Prostate gland (tissue), 2 donors: ENCODE data around the gene FHL3. TPM values are rescaled to one million over a fixed set of nuclear protein-coding genes. Genes with fewer than 3 reads are reported as not detected.
A peak's percentile ranks its signal among the peaks of the same experiment; 100 is the strongest.

Experiments used
- DNase-seq: peaks from one replicate; pipeline ENCODE4 v3.0.0-alpha.2; 2019; ENCODE audit warnings: low spot score
- H3K27ac ChIP-seq, 2 donors: fragments of 200-600 bp; sonication (generic); 2 replicates each; pipeline ENCODE4 v1.5.1; 2017 to 2019
- H3K27me3 ChIP-seq: fragments of 200-600 bp; sonication (generic); replicated peaks from 2 replicates; pipeline ENCODE4 v1.5.1; 2019; ENCODE audit not compliant: insufficient read depth
- H3K36me3 ChIP-seq, 2 donors: fragments of 200-600 bp; sonication (generic); 1 replicate in 1 of 2; 2 replicates in 1 of 2; pipeline versions ENCODE4 v1.5.1 to v1.8.1; 2017 to 2019
- H3K4me1 ChIP-seq: fragments of 200-600 bp; sonication (generic); replicated peaks from 2 replicates; pipeline ENCODE4 v1.5.1; 2019
- H3K4me3 ChIP-seq, 2 donors: fragments of 200-600 bp; sonication (generic); 2 replicates each; pipeline ENCODE4 v1.5.1; 2017 to 2019
- H3K9me3 ChIP-seq: fragments of 200-600 bp; sonication (generic); 2 replicates; pipeline ENCODE4 v1.5.1; 2017
- POLR2A ChIP-seq: fragments of 450-650 bp; IDR thresholded peaks from one replicate; pipeline ENCODE4 v1.6.1; 2016; ENCODE audit warnings: antibody characterized with exemption, mild to moderate bottlenecking
- POLR2AphosphoS5 ChIP-seq: sonication (generic); formaldehyde crosslinking; IDR thresholded peaks from one replicate; pipeline ENCODE4 v1.6.1; 2017; ENCODE audit warnings: antibody characterized with exemption
- WGBS: methylation state at CpG from one replicate; pipeline ENCODE4 v1.1.5; 2018; 5-methylcytosine and 5-hydroxymethylcytosine counted together
- intact Hi-C: fragments of 100-400 bp; cut with DNase I; formaldehyde crosslinking; loops from one replicate; pipeline ENCODE4 v1.14.2; 2022
- total RNA-seq, 2 donors: library from RNA; depleted of rRNA; stranded (reverse); fragments of >200 nt; gene quantifications; one replicate each; pipeline ENCODE4 v1.1.0, GENCODE V29; 2016
- TF ChIP-seq, protein P1 (sequence below), 4 experiments: fragments of 200-600 bp in 2 of 4; fragments of 450-650 bp in 2 of 4; sonication (generic) in 2 of 4; IDR thresholded peaks; 1 replicate in 3 of 4; 2 replicates in 1 of 4; pipeline ENCODE4 v1.5.1; 2016 to 2019; ENCODE audit warnings: antibody characterized with exemption in 4 of 4, mild to moderate bottlenecking in 2 of 4, moderate library complexity in 2 of 4

Gene FHL3
- total RNA-seq, 2 donors from 2014 or later: 14.2 to 40.6 TPM

GRCh38 chr1:38013227-38013622 is 7.9 kb upstream of the FHL3 start:
- Histone ChIP-seq H3K36me3 (peaks cover 0 to 5% of the 10 kb centered on the region in 2 donors), H3K27me3 (no peaks in the 10 kb centered on the region), H3K27ac (peak overlapping the region; percentile 80 to 89), H3K4me1 (peaks cover 11% of the 10 kb centered on the region), H3K9me3 (no peaks in the 10 kb centered on the region), H3K4me3 (peak overlapping the region; percentile 68 to 69)
- WGBS: 13% methylated on average over 4 of the region's 4 CpGs
- no peak for DNase-seq
- intact Hi-C loops: no loop called here
- no peak for TF ChIP-seq POLR2AphosphoS5
- no peak for TF ChIP-seq POLR2A
- TF ChIP-seq, protein P1, sequence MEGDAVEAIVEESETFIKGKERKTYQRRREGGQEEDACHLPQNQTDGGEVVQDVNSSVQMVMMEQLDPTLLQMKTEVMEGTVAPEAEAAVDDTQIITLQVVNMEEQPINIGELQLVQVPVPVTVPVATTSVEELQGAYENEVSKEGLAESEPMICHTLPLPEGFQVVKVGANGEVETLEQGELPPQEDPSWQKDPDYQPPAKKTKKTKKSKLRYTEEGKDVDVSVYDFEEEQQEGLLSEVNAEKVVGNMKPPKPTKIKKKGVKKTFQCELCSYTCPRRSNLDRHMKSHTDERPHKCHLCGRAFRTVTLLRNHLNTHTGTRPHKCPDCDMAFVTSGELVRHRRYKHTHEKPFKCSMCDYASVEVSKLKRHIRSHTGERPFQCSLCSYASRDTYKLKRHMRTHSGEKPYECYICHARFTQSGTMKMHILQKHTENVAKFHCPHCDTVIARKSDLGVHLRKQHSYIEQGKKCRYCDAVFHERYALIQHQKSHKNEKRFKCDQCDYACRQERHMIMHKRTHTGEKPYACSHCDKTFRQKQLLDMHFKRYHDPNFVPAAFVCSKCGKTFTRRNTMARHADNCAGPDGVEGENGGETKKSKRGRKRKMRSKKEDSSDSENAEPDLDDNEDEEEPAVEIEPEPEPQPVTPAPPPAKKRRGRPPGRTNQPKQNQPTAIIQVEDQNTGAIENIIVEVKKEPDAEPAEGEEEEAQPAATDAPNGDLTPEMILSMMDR (IDR thresholded peaks at IDR 0.05): no peak

DNA sequence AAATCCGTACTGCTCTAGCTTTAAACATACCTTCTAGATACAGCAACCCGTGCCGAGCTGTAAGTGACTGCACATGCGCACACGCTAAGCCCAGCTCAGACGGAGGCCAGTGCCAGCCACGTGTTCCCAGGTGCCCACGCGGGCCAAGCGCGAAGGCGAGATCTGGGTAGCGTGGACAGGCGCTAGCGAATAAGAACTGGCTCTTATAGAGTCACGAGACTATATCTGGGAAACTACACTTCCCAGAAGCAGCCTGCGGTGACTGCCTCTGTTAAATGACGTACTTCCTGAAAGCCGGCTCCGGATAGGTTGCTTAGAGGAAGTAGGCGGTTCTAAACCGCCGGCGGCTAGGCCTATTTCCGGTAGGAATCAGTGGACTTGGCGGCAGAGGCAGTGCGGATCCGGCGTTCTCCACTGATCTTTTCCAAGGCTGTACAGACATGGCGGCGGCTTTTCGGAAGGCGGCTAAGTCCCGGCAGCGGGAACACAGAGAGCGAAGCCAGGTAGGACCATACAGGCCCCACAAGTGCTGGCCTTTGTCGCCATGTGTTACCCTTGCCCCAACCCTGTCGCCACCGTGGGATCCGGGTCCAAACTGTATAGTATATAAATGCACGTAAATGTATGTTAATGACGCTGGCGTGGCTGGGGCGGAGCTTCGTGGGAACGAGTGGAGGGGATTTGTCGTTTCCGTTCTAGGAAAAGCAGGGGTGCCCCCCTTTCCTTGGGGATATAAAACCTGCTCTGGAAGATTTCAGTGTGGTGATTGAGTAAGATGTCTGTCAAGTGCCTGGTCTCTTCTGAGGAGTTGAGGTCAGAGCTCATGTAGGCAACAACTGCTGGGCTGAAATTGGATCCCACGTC is 7.3 kb upstream of the FHL3 start, which contains the start of gene UTP11:
UTP11 (plus strand) TSS at position 372 of the 864 bp plus-strand sequence; CDS start at position 441, 69 bp downstream.
- Histone ChIP-seq H3K27me3 (no peaks in the 10 kb centered on the region), H3K4me3 (peak within 1 kb of the TSS; percentile 68 to 69), H3K9me3 (no peaks in the 10 kb centered on the region), H3K4me1 (peaks cover 11% of the 10 kb centered on the region), H3K36me3 (peaks cover 0 to 2% of the 10 kb centered on the region in 2 donors), H3K27ac (peak within 1 kb of the TSS; percentile 80 to 89)
- TF ChIP-seq POLR2A (peak; percentile 83), POLR2AphosphoS5 (peak; percentile 98)
- TF ChIP-seq, protein P1 (IDR thresholded peaks at IDR 0.05): peak in 2 of 4 experiments; percentile 5 to 14
- intact Hi-C loops: no loop called here
- peak; percentile 97 for DNase-seq
- under 1% methylated on average over 41 of the region's 49 CpGs for WGBS

- Histone ChIP-seq H3K9me3 (no peaks in the 10 kb centered on the region), H3K27ac (no peak overlapping the region), H3K4me3 (no peak overlapping the region), H3K36me3 (no peaks in the 10 kb centered on the region), H3K27me3 (no peaks in the 10 kb centered on the region), H3K4me1 (peaks cover 11% of the 10 kb centered on the region)
- DNase-seq: no peak
- intact Hi-C loops: no loop called here
- TF ChIP-seq, protein P1 (IDR thresholded peaks at IDR 0.05): no peak
- TF ChIP-seq POLR2A (no peak), POLR2AphosphoS5 (no peak)
- 76% methylated on average over 6 of the region's 6 CpGs for WGBS
Observed at GRCh38 chr1:38009841-38010180, 4.5 kb upstream of the FHL3 start.

DNA sequence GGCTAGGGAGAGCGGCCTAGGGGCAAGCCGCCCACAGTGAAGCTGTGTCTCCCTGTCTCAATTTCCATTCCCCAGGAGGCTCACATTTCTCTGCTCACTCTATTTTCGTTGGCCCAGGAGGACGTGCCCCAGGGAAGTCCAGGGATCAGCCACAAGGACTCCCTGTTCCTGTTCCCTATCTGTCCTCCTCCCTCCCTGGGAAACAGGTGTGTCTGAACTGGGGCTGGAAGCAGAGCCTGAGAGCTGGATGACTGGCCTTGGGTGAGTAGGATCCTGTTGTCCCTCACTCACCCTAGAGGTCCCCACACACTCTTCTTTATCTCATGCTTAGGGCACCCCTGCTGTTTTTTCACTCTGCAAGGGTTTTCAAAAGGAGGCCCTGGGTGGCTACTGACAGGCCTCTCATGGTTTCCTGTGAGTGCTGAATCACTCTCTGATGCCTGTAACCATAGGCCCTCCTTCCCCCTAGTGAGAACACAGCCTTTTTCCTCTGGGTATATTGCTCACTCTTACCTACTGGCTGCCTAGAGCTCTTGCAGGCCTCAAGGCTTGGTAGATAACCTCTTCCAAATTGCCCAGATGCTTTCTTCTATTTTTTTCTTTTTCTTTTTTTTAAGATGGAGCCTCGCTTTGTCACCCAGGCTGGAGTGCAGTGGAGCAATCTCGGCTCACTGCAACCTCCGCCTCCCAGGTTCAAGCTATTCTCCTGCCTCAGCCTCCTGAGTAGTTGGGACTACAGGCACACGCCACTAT is 4.0 kb upstream of the FHL3 start:
- TF ChIP-seq, protein P1 (IDR thresholded peaks at IDR 0.05): no peak
- TF ChIP-seq POLR2AphosphoS5: no peak
- TF ChIP-seq POLR2A: no peak
- intact Hi-C loops: no loop called here
- Histone ChIP-seq H3K36me3 (no peaks in the 10 kb centered on the region), H3K27me3 (no peaks in the 10 kb centered on the region), H3K27ac (no peak overlapping the region), H3K9me3 (no peaks in the 10 kb centered on the region), H3K4me1 (peaks cover 11% of the 10 kb centered on the region), H3K4me3 (no peak overlapping the region)
- WGBS: 76% methylated on average over 8 of the region's 8 CpGs
- no peak for DNase-seq
